K562 (cell line): ENCODE measurements around the gene HOXB8. TPM values are rescaled to one million over a fixed set of nuclear protein-coding genes. Genes with fewer than 3 reads are reported as not detected.

ENCODE experiments used
- FOXM1 ChIP-seq, 2 experiments: fragments of 450-650 bp in 1 of 2; sonication (generic) in 1 of 2; formaldehyde crosslinking in 1 of 2; IDR thresholded peaks; 2 replicates each; pipeline versions ENCODE4 v1.6.1 to v1.9.0; 2017 to 2022; ENCODE audit warnings: low read depth in 2 of 2, mild to moderate bottlenecking in 2 of 2, missing genetic modification reagents in 1 of 2, moderate library complexity in 1 of 2
- GABPB1 ChIP-seq: sonication (generic); formaldehyde crosslinking; IDR thresholded peaks from 2 replicates; pipeline ENCODE4 v1.8.0; 2022; ENCODE audit warnings: mild to moderate bottlenecking, missing genetic modification reagents
- HLTF ChIP-seq: fragments of 450-650 bp; IDR thresholded peaks from 2 replicates; pipeline ENCODE4 v1.6.1; 2016
- HMG20B ChIP-seq: fragments of 250-450 bp; sonication (Bioruptor Pico); IDR thresholded peaks from 2 replicates; pipeline ENCODE4 v1.5.0; 2021; ENCODE audit warnings: mild to moderate bottlenecking
- KLF1 ChIP-seq: fragments of 450-650 bp; IDR thresholded peaks from 2 replicates; pipeline ENCODE4 v1.6.1; 2016; ENCODE audit warnings: missing genetic modification characterization, missing compliant biosample characterization
- MTF1 ChIP-seq: fragments of 250-450 bp; sonication (Bioruptor Pico); IDR thresholded peaks from 2 replicates; pipeline ENCODE4 v1.9.0; 2021; ENCODE audit warnings: moderate library complexity, mild to moderate bottlenecking, inconsistent platforms, borderline replicate concordance
- NR0B1 ChIP-seq: fragments of 450-650 bp; IDR thresholded peaks from one replicate; pipeline ENCODE4 v1.6.1; 2018; ENCODE audit warnings: mild to moderate bottlenecking, moderate library complexity; ENCODE audit not compliant: partially characterized antibody
- RFX5 ChIP-seq: IDR thresholded peaks from 2 replicates; pipeline ENCODE4 v1.6.1; 2011; ENCODE audit warnings: low read depth, mild to moderate bottlenecking, improper control_type of control experiment, low read length
- SMC3 ChIP-seq: conservative IDR thresholded peaks from 2 replicates; pipeline ENCODE4 v1.6.1; 2011; ENCODE audit warnings: low read depth, low read length, improper control_type of control experiment; ENCODE audit not compliant: insufficient read depth
- SPI1 ChIP-seq: IDR thresholded peaks from 2 replicates; pipeline ENCODE4 v1.6.1; 2011; ENCODE audit warnings: low read depth, low read length, control low read depth, borderline replicate concordance
- SRSF3 ChIP-seq: fragments of 200-400 bp; formaldehyde crosslinking; IDR thresholded peaks from 2 replicates; pipeline ENCODE4 v1.6.1; 2016; ENCODE audit warnings: mild to moderate bottlenecking, low read length, moderate library complexity; ENCODE audit not compliant: insufficient read depth
- TAF1 ChIP-seq: IDR thresholded peaks from 2 replicates; pipeline ENCODE4 v1.6.1; 2011; ENCODE audit warnings: mild to moderate bottlenecking, low read length, moderate library complexity; ENCODE audit not compliant: insufficient read depth, control insufficient read depth, severe bottlenecking; ENCODE audit errors: extremely low read depth
- TCF3 ChIP-seq: sonication (generic); formaldehyde crosslinking; IDR thresholded peaks from 2 replicates; pipeline ENCODE4 v1.4.0; 2020; ENCODE audit warnings: mild to moderate bottlenecking, missing genetic modification reagents
- TRIM24 ChIP-seq, 2 experiments: fragments of 450-650 bp; IDR thresholded peaks; 2 replicates each; pipeline ENCODE4 v1.6.1; 2016
- ZNF184 ChIP-seq: sonication (generic); formaldehyde crosslinking; IDR thresholded peaks from 2 replicates; pipeline ENCODE4 v1.5.0; 2020; ENCODE audit warnings: missing genetic modification reagents
- polyA plus RNA-seq, 8 experiments: library from polyadenylated mRNA; depleted of rRNA in 4 of 8; stranded (reverse) in 5 of 8; unstranded in 3 of 8; fragments of >200 nt; fragmentation: Nextera tagmentation in 2 of 8; fragmentation: Illumina TruSeq in 1 of 8; extraction: Ambion mirVana in 2 of 8; extraction: Trizol in 1 of 8; gene quantifications; 2 replicates each; pipeline versions ENCODE4 v1.2.1 to v1.2.3, GENCODE V29; 2011 to 2014; ENCODE audit warnings: inconsistent platforms in 1 of 8, missing spikeins in 1 of 8
- total RNA-seq, 7 experiments: library from RNA; depleted of rRNA in 6 of 7; stranded (reverse); fragments of >200 nt in 6 of 7; fragmentation: Illumina TruSeq in 2 of 7; extraction: Trizol in 2 of 7; gene quantifications; 2 replicates each; pipeline versions ENCODE4 v1.2.1 to v1.2.3, GENCODE V29; 2011 to 2021; ENCODE audit warnings: low replicate concordance in 1 of 7
- TF ChIP-seq, protein P1 (sequence below): fragments of 200-800 bp; sonication (Bioruptor generic); IDR thresholded peaks from 2 replicates; pipeline ENCODE4 v1.6.1; 2017; ENCODE audit warnings: missing genetic modification characterization, missing compliant biosample characterization
- TF ChIP-seq, protein P2 (sequence below): fragments of 450-650 bp; formaldehyde crosslinking; IDR thresholded peaks from 2 replicates; pipeline ENCODE4 v1.4.0; 2020; ENCODE audit warnings: mild to moderate bottlenecking, mixed read lengths
- TF ChIP-seq, protein P3 (sequence below): sonication (generic); formaldehyde crosslinking; IDR thresholded peaks from 2 replicates; pipeline ENCODE4 v1.8.0; 2022; ENCODE audit warnings: mild to moderate bottlenecking, missing genetic modification reagents
- TF ChIP-seq, protein P4 (sequence below): sonication (generic); formaldehyde crosslinking; IDR thresholded peaks from 2 replicates; pipeline ENCODE4 v1.8.0; 2022; ENCODE audit warnings: mild to moderate bottlenecking, missing genetic modification reagents

Gene HOXB8
- total and polyA plus RNA-seq, 9 of the 15 experiments (the other 6 are each of a cell fraction or from before 2014, with no cell fraction given): 0.52 to 23.8 (median 3.6) TPM

- TF ChIP-seq, protein P1, sequence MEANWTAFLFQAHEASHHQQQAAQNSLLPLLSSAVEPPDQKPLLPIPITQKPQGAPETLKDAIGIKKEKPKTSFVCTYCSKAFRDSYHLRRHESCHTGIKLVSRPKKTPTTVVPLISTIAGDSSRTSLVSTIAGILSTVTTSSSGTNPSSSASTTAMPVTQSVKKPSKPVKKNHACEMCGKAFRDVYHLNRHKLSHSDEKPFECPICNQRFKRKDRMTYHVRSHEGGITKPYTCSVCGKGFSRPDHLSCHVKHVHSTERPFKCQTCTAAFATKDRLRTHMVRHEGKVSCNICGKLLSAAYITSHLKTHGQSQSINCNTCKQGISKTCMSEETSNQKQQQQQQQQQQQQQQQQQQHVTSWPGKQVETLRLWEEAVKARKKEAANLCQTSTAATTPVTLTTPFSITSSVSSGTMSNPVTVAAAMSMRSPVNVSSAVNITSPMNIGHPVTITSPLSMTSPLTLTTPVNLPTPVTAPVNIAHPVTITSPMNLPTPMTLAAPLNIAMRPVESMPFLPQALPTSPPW: peak; percentile 34; the same call in 1 of the 2 replicates
- TF ChIP-seq FOXM1 (IDR thresholded peaks at IDR 0.05; ENCODE audit: low read depth) (0 out of 2 replicates have a peak, but pooled peaks have one; percentile 32), FOXM1 (CRISPR knock-in tag; IDR thresholded peaks at IDR 0.05; ENCODE audit: low read depth) (no peak), SRSF3 (no peak), ZNF184 (CRISPR knock-in tag) (no peak), TAF1 (peak; percentile 19), RFX5 (no peak), GABPB1 (CRISPR knock-in tag) (no peak), HLTF (no peak), SPI1 (no peak), NR0B1 (no peak), HMG20B (no peak), KLF1 (no peak), SMC3 (no peak), MTF1 (no peak), TRIM24 (IDR thresholded peaks at IDR 0.05) (peak in 1 of 2 experiments; percentile 74; a peak in 1 of 4 replicates), TCF3 (CRISPR knock-in tag) (peak; percentile 76)
- TF ChIP-seq, protein P2, sequence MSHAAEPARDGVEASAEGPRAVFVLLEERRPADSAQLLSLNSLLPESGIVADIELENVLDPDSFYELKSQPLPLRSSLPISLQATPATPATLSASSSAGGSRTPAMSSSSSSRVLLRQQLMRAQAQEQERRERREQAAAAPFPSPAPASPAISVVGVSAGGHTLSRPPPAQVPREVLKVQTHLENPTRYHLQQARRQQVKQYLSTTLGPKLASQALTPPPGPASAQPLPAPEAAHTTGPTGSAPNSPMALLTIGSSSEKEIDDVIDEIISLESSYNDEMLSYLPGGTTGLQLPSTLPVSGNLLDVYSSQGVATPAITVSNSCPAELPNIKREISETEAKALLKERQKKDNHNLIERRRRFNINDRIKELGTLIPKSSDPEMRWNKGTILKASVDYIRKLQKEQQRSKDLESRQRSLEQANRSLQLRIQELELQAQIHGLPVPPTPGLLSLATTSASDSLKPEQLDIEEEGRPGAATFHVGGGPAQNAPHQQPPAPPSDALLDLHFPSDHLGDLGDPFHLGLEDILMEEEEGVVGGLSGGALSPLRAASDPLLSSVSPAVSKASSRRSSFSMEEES: no peak
- TF ChIP-seq, protein P3, sequence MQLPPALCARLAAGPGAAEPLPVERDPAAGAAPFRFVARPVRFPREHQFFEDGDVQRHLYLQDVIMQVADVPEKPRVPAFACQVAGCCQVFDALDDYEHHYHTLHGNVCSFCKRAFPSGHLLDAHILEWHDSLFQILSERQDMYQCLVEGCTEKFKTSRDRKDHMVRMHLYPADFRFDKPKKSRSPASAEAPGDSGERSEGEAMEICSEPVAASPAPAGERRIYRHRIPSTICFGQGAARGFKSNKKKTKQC (CRISPR knock-in tag): 0 out of 2 replicates have a peak, but pooled peaks have one; percentile 8
- TF ChIP-seq, protein P4, sequence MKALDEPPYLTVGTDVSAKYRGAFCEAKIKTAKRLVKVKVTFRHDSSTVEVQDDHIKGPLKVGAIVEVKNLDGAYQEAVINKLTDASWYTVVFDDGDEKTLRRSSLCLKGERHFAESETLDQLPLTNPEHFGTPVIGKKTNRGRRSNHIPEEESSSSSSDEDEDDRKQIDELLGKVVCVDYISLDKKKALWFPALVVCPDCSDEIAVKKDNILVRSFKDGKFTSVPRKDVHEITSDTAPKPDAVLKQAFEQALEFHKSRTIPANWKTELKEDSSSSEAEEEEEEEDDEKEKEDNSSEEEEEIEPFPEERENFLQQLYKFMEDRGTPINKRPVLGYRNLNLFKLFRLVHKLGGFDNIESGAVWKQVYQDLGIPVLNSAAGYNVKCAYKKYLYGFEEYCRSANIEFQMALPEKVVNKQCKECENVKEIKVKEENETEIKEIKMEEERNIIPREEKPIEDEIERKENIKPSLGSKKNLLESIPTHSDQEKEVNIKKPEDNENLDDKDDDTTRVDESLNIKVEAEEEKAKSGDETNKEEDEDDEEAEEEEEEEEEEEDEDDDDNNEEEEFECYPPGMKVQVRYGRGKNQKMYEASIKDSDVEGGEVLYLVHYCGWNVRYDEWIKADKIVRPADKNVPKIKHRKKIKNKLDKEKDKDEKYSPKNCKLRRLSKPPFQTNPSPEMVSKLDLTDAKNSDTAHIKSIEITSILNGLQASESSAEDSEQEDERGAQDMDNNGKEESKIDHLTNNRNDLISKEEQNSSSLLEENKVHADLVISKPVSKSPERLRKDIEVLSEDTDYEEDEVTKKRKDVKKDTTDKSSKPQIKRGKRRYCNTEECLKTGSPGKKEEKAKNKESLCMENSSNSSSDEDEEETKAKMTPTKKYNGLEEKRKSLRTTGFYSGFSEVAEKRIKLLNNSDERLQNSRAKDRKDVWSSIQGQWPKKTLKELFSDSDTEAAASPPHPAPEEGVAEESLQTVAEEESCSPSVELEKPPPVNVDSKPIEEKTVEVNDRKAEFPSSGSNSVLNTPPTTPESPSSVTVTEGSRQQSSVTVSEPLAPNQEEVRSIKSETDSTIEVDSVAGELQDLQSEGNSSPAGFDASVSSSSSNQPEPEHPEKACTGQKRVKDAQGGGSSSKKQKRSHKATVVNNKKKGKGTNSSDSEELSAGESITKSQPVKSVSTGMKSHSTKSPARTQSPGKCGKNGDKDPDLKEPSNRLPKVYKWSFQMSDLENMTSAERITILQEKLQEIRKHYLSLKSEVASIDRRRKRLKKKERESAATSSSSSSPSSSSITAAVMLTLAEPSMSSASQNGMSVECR: 0 out of 2 replicates have a peak, but pooled peaks have one; percentile 47
Measured at GRCh38 chr17:48623583-48623982, 8.5 kb upstream of the HOXB8 start (continued).
